GM23338 (cell line): ENCODE data around the gene JAM2.

Experiments
- EZH2 ChIP-seq: fragments of 200-600 bp; sonication (generic); IDR thresholded peaks from one replicate; pipeline ENCODE4 v1.8.0; 2017; ENCODE audit warnings: antibody characterized with exemption, mild to moderate bottlenecking, low read depth; ENCODE audit not compliant: unreplicated experiment
- EZH2phosphoT487 ChIP-seq: fragments of 200-600 bp; sonication (generic); IDR thresholded peaks from one replicate; pipeline ENCODE4 v1.8.1; 2018; ENCODE audit warnings: antibody characterized with exemption; ENCODE audit not compliant: unreplicated experiment
- JUNB ChIP-seq: IDR thresholded peaks from one replicate; pipeline ENCODE4 v1.6.1; 2016; ENCODE audit warnings: antibody characterized with exemption; ENCODE audit not compliant: unreplicated experiment
- NANOG ChIP-seq: IDR thresholded peaks from 2 replicates; pipeline ENCODE4 v1.6.1; 2016; ENCODE audit warnings: antibody characterized with exemption, borderline replicate concordance
- POLR2AphosphoS5 ChIP-seq: IDR thresholded peaks from 2 replicates; pipeline ENCODE4 v1.6.1; 2016; ENCODE audit warnings: antibody characterized with exemption, low read depth
- REST ChIP-seq: IDR thresholded peaks from one replicate; pipeline ENCODE4 v1.6.1; 2018; ENCODE audit warnings: antibody characterized with exemption; ENCODE audit not compliant: unreplicated experiment
- STAT1 ChIP-seq: IDR thresholded peaks from one replicate; pipeline ENCODE4 v1.6.1; 2016; ENCODE audit warnings: antibody characterized with exemption; ENCODE audit not compliant: unreplicated experiment
- TF ChIP-seq, protein P1 (sequence below), 2 experiments: fragments of 200-600 bp in 1 of 2; sonication (generic) in 1 of 2; conservative IDR thresholded peaks; 2 replicates each; pipeline versions ENCODE4 v1.5.1 to v1.6.1; 2016 to 2017; ENCODE audit warnings: antibody characterized with exemption in 2 of 2, low read depth in 2 of 2, mild to moderate bottlenecking in 2 of 2, moderate library complexity in 1 of 2
- TF ChIP-seq, protein P2 (sequence below): IDR thresholded peaks from 2 replicates; pipeline ENCODE4 v1.6.1; 2016; ENCODE audit warnings: antibody characterized with exemption

DNA sequence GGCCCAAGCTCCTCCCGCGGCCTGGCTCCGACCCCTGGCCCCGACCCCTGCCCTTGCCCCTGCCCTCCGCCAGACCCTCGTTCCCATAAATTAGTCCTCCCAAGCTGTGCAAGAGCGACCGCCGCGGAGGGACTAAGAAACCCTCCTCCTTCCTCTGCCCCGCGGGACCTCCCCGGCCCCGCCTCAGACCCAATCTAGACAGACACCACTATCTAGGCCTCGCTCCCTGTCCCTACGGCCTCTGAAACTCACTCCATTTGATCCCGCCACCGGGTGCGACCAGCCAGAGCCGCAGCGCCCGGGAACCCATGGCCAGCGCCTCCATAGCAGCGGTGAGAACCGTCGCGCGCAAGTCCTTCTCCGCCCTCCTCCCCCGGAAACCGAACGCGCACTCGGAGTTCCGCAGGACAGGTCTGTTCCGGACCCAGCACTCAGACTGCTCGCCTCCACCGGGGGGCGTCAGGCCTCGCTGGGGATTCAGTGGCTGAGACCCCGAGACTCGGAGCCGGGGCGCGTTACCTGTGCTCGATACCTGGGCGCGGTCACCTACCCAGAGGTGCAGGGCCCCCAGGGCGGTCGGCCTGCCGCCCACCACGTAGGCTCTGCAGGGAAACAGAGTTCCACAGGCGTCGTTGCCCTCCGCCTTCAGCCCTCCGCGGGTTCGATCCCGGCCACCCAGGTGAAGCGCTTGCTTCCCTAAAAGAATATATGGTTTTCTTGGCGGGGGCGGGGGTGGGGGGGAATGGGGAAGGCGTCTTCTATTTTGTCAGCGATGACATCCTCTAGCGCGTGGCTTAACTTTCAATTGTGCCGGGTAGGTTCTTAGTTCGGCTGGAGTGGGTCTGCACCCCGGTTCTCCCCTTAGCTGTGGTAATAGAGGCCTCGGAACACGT, 31.7 kb upstream of the JAM2 start, which contains the start of gene MRPL39:
- TF ChIP-seq, protein P1, sequence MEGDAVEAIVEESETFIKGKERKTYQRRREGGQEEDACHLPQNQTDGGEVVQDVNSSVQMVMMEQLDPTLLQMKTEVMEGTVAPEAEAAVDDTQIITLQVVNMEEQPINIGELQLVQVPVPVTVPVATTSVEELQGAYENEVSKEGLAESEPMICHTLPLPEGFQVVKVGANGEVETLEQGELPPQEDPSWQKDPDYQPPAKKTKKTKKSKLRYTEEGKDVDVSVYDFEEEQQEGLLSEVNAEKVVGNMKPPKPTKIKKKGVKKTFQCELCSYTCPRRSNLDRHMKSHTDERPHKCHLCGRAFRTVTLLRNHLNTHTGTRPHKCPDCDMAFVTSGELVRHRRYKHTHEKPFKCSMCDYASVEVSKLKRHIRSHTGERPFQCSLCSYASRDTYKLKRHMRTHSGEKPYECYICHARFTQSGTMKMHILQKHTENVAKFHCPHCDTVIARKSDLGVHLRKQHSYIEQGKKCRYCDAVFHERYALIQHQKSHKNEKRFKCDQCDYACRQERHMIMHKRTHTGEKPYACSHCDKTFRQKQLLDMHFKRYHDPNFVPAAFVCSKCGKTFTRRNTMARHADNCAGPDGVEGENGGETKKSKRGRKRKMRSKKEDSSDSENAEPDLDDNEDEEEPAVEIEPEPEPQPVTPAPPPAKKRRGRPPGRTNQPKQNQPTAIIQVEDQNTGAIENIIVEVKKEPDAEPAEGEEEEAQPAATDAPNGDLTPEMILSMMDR (conservative IDR thresholded peaks at IDR 0.05; ENCODE audit: low read depth in 2 of 2), result peak; percentile 48 to 76
- no peak for TF ChIP-seq JUNB
- peak; percentile 88 for TF ChIP-seq POLR2AphosphoS5
- no peak for TF ChIP-seq NANOG
- TF ChIP-seq REST, result peak; percentile 17
- TF ChIP-seq EZH2phosphoT487, result no peak
- TF ChIP-seq STAT1, result no peak
- TF ChIP-seq EZH2, result no peak
- TF ChIP-seq, protein P2, sequence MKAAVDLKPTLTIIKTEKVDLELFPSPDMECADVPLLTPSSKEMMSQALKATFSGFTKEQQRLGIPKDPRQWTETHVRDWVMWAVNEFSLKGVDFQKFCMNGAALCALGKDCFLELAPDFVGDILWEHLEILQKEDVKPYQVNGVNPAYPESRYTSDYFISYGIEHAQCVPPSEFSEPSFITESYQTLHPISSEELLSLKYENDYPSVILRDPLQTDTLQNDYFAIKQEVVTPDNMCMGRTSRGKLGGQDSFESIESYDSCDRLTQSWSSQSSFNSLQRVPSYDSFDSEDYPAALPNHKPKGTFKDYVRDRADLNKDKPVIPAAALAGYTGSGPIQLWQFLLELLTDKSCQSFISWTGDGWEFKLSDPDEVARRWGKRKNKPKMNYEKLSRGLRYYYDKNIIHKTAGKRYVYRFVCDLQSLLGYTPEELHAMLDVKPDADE, result peak; percentile 63; the same call in 1 of the 2 replicates
